H7 (cell line): Measurements from ENCODE around the gene COX7C. TPM values are rescaled to one million over a fixed set of nuclear protein-coding genes. Genes with fewer than 3 reads are reported as not detected.
"Not testable (repeated sequence)": the region's sequence is repeated elsewhere in the genome, so short reads cannot be mapped to it uniquely, and the experiment has no call there.

Source experiments
- DNase-seq: peaks from one replicate; pipeline ENCODE4 v3.0.0; 2012
- H3K27me3 ChIP-seq: 2 replicates; pipeline ENCODE4 v1.6.0; 2011; ENCODE audit warnings: mild to moderate bottlenecking, low read length; ENCODE audit not compliant: control insufficient read depth, insufficient read depth
- H3K36me3 ChIP-seq: replicated peaks from 2 replicates; pipeline ENCODE4 v1.5.1; 2011; ENCODE audit warnings: low read length; ENCODE audit not compliant: control insufficient read depth, insufficient read depth
- H3K4me3 ChIP-seq: 2 replicates; pipeline ENCODE4 v1.5.1; 2011; ENCODE audit warnings: low read depth, mild to moderate bottlenecking, control low read depth, low read length, moderate library complexity; ENCODE audit not compliant: insufficient read depth
- total RNA-seq: library from RNA; depleted of rRNA; stranded (reverse); fragments of >200 nt; shearing (Covaris generic); gene quantifications from 2 replicates; pipeline ENCODE4 v1.2.3, GENCODE V29; 2014

The COX7C gene
- total RNA-seq, 1 experiment from 2014 or later: 491 TPM

DNA sequence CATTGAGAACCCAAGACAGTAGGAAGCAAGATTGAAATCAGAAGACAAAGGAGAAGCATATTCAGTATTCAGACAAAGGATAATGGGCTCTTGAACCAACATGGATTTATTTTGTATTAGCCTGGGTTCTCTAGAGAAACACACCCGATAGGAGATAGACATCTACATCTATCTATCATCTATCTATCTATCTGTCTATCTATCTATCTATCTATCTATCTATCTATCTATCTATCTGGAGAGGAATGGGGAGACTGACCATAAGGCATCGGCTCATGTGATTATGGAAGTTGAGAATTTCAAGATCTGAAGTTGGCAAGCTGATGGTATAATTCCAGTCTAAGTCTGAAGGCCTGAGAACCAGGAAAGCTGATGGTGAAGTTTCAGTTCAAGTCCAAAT lies 13.4 kb downstream of the COX7C start:
- no peaks in the 10 kb centered on the region for H3K27me3 ChIP-seq
- DNase-seq: no peak
- H3K4me3 ChIP-seq: no peak overlapping the region
- H3K36me3 ChIP-seq: no peaks in the 10 kb centered on the region

DNA sequence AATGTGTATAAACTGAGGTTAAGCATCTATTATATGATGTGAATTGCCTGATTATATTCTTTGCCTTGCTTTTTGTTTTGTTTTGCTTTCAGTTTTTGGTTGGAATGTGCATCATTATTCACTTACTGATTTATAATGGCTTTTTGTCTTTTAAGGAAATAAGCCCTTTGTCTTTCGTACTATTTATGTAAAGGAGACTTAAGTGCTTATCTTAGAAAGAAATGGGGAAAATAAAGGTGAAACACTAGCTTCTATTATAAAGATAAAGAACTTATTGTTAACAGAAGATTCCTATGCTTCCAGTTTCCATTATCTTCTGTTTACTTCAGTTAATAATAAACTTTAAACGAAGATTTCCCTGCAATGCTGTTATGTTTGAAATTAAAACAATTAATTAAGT lies 23.3 kb downstream of the COX7C start:
- Histone ChIP-seq H3K4me3 (no peak overlapping the region), H3K36me3 (no peaks in the 10 kb centered on the region), H3K27me3 (no peaks in the 10 kb centered on the region)
- DNase-seq: no peak

DNA sequence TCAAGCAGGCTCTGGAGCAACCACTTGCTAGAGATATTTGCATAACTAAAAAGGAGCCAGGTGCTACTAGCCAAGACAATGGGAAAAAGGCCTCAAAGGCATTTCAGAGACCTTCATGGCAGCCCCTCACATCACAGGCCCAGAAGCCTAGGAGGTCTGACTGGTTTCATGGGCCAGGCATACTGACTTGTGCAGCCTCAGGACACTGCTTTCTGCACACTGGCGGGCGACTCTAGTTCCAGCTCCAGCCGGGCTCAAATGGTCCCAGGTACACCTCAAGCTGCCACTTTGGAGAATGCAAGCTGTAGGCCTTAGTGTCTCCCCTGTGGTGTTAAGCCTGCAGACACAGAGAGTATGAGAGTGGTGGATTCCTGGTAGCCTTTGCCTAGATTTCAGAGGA lies 27.1 kb downstream of the COX7C start:
- DNase-seq: no peak
- H3K36me3 ChIP-seq: no peaks in the 10 kb centered on the region
- no peak overlapping the region for H3K4me3 ChIP-seq
- H3K27me3 ChIP-seq: no peaks in the 10 kb centered on the region

DNA sequence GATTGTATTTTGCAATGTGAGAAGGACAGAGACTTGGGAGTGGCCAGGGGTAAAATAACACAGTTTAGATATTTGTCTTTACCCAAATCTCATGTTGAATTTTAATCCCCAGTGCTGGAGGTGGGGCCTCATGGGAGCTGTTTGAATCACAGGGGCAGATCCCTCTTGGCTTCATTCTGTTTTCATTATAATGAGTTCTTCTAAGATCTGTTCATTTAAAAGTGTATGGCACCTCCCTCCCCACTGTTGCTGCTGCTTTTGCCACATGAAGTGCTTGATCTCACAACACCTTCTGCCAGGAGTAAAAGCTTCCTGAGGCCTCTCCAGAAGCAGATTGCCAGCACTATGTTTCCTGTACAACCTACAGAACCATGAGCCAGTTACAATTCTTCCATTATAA lies 28.1 kb downstream of the COX7C start:
- DNase-seq: no peak
- H3K27me3 ChIP-seq: no peaks in the 10 kb centered on the region
- no peaks in the 10 kb centered on the region for H3K36me3 ChIP-seq
- H3K4me3 ChIP-seq: no peak overlapping the region

DNA sequence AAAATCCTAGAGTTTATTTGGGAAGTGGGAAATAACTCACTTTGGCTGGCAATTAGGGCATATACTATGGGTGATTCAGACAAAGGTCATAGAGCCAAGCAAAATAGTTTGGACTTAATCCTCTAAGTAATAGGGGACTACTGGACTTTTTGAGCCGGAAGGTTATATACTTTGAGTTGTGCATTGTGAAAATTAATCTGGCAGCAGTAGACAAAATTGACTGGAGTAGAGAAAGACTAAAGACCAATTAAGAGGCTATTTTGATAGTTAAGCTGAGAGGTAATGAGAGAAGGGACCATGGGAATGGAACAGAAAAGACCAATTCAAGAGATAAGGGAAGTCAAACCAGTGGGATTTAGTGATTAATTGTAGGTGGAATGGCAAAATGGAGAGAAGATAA lies 28.9 kb downstream of the COX7C start:
- no peak for DNase-seq
- Histone ChIP-seq H3K36me3 (no peaks in the 10 kb centered on the region), H3K27me3 (no peaks in the 10 kb centered on the region), H3K4me3 (no peak overlapping the region)

GRCh38 chr5:86649832-86650505 lies 32.2 kb downstream of the COX7C start:
- Histone ChIP-seq H3K4me3 (no peak overlapping the region), H3K27me3 (no peaks in the 10 kb centered on the region), H3K36me3 (no peaks in the 10 kb centered on the region)
- DNase-seq: no peak

GRCh38 chr5:86660771-86661170 lies 43.0 kb downstream of the COX7C start:
- not testable (repeated sequence) for H3K27me3 ChIP-seq, H3K4me3 ChIP-seq, DNase-seq, H3K36me3 ChIP-seq

GRCh38 chr5:86664173-86664572 lies 46.4 kb downstream of the COX7C start:
- no peak overlapping the region for H3K4me3 ChIP-seq
- no peaks in the 10 kb centered on the region for H3K36me3 ChIP-seq
- no peak for DNase-seq

GRCh38 chr5:86665984-86666760 lies 48.4 kb downstream of the COX7C start:
- Histone ChIP-seq H3K4me3 (peak overlapping the region; percentile 28; the same call in 1 of the 2 replicates), H3K27me3 (no peaks in the 10 kb centered on the region), H3K36me3 (no peaks in the 10 kb centered on the region)
- no peak for DNase-seq

More at GRCh38 chr5:86664173-86664572, 46.4 kb downstream of the COX7C start:
- no peaks in the 10 kb centered on the region for H3K27me3 ChIP-seq

GRCh38 chr5:86666981-86667380 lies 49.2 kb downstream of the COX7C start:
- Histone ChIP-seq H3K27me3 (no peaks in the 10 kb centered on the region), H3K36me3 (no peaks in the 10 kb centered on the region), H3K4me3 (peak overlapping the region; percentile 28; the same call in 1 of the 2 replicates)
- no peak for DNase-seq
